ENCODE measurements around the gene REXO4. TPM values are rescaled to one million over a fixed set of nuclear protein-coding genes. Genes with fewer than 3 reads are reported as not detected.

REXO4 gene
- total and polyA plus RNA-seq, 10 of the 15 experiments (the other 5 are each of a cell fraction or from before 2014, with no cell fraction given) = 2.7 to 43.9 (median 30.5) TPM

- in situ Hi-C loops (cut with MboI) = no loop called here
- FAIRE-seq = no peak
- TF ChIP-seq TBL1XR1 (IDR thresholded peaks at IDR 0.05; ENCODE audit: low read depth, low read length) (no peak), USF1 (IDR thresholded peaks at IDR 0.05; ENCODE audit: borderline replicate concordance, extremely low read length, insufficient read depth, low read depth, low read length) (no peak), CREM (IDR thresholded peaks at IDR 0.05; ENCODE audit: low read depth) (no peak), BRCA1 (IDR thresholded peaks at IDR 0.05; ENCODE audit: low read depth, low read length) (no peak), IRF3 (IDR thresholded peaks at IDR 0.05) (no peak), TCF7 (IDR thresholded peaks at IDR 0.05; ENCODE audit: borderline replicate concordance) (no peak), YBX1 (IDR thresholded peaks at IDR 0.05) (no peak), PML (IDR thresholded peaks at IDR 0.05; ENCODE audit: low read length) (no peak), SMC3 (IDR thresholded peaks at IDR 0.05; ENCODE audit: borderline replicate concordance, low read length) (no peak), USF2 (IDR thresholded peaks at IDR 0.05; ENCODE audit: borderline replicate concordance, low read depth, low read length) (no peak), ZBED1 (IDR thresholded peaks at IDR 0.05; ENCODE audit: borderline replicate concordance) (no peak), ESRRA (IDR thresholded peaks at IDR 0.05; ENCODE audit: low read length) (no peak), BCL3 (IDR thresholded peaks at IDR 0.05; ENCODE audit: borderline replicate concordance, insufficient read depth, low read depth, low read length, poor library complexity, severe bottlenecking) (no peak), SIX5 (IDR thresholded peaks at IDR 0.05; ENCODE audit: low read depth, low read length, severe bottlenecking) (no peak), EZH2 (IDR thresholded peaks at IDR 0.05; ENCODE audit: borderline replicate concordance, control insufficient read depth, low read depth, low read length) (no peak), ZNF622 (IDR thresholded peaks at IDR 0.05) (no peak), ASH2L (IDR thresholded peaks at IDR 0.05; ENCODE audit: borderline replicate concordance, low read depth) (no peak), ETV6 (conservative IDR thresholded peaks at IDR 0.05 in 1 of 2, IDR thresholded peaks at IDR 0.05 in 1 of 2; ENCODE audit: borderline replicate concordance in 1 of 2, low read depth in 1 of 2) (no peak)
- no TSS peak for BruUV-seq (replicated peaks)
- intact Hi-C loops (cut with micrococcal nuclease; ENCODE audit: unreplicated experiment) = no loop called here
- Histone ChIP-seq H3K4me1 (ENCODE audit: control insufficient read depth, insufficient read depth, low read length) (no peaks in the 10 kb centered on the region), H3K27ac (ENCODE audit: control insufficient read depth, insufficient read depth) (no peak overlapping the region), H3K4me3 (no peak overlapping the region), H3K9me3 (replicated peaks; ENCODE audit: control insufficient read depth, insufficient read depth, low read length) (no peaks in the 10 kb centered on the region), H3K4me2 (ENCODE audit: control insufficient read depth, insufficient read depth) (no peak overlapping the region), H3K27me3 (replicated peaks in 1 of 2; ENCODE audit: control insufficient read depth in 2 of 2, insufficient read depth in 2 of 2, low read length in 1 of 2) (no peaks in the 10 kb centered on the region; a peak in 1 of 4 replicates), H2AFZ (ENCODE audit: control insufficient read depth, low read depth, low read length) (no peak overlapping the region), H4K20me1 (ENCODE audit: control insufficient read depth, insufficient read depth) (no peaks in the 10 kb centered on the region), H3K79me2 (ENCODE audit: control insufficient read depth, insufficient read depth, low read length) (no peaks in the 10 kb centered on the region), H3K36me3 (ENCODE audit: control insufficient read depth in 2 of 2, insufficient read depth in 2 of 2, low read length in 1 of 2) (no peaks in the 10 kb centered on the region), H3K9ac (ENCODE audit: control insufficient read depth, insufficient read depth, low read length) (no peak overlapping the region)
- POLR2A ChIA-PET = no interaction called here
- SMC1A ChIA-PET (ENCODE audit: uncharacterized antibody, unreplicated experiment) = no interaction called here
- RAD21 ChIA-PET (ENCODE audit: unreplicated experiment) = interaction anchor here (0.9 kb wide), 1 partner anchor 13 kb away, joined by 3 read pairs; no protein-coding TSS in a partner anchor
- ATAC-seq = no peak
- 10% methylated on average over 7 of the region's 7 CpGs for WGBS (ENCODE audit: insufficient coverage, insufficient replicate concordance, low lambda C conversion rate, missing lambda C conversion rate)
- CTCF ChIA-PET = interaction anchor here (0.7 kb wide), 1 partner anchor 26 kb away, joined by 3 read pairs; no protein-coding TSS in a partner anchor
- DNase-seq (ENCODE audit: low read depth, low spot score) = no peak
Observed at GRCh38 chr9:133452562-133452961, 34.8 kb upstream of the REXO4 start.

All from GM12878 (cell line).